Panc1 (cell line): Measurements from ENCODE around the gene C12orf57.

ENCODE experiments used
- CTCF ChIP-seq: fragments of 450-650 bp; IDR thresholded peaks from 2 replicates; pipeline ENCODE4 v1.5.1; 2017; ENCODE audit warnings: mild to moderate bottlenecking
- POLR2AphosphoS5 ChIP-seq: IDR thresholded peaks from 2 replicates; pipeline ENCODE4 v1.6.1; 2012; ENCODE audit warnings: mild to moderate bottlenecking, low read depth, low read length, moderate library complexity
- REST ChIP-seq, 2 experiments: IDR thresholded peaks; 2 replicates each; pipeline ENCODE4 v1.6.1; 2011 to 2012; ENCODE audit warnings: low read depth in 2 of 2, control low read depth in 1 of 2, low read length in 1 of 2, mild to moderate bottlenecking in 1 of 2, moderate library complexity in 1 of 2; ENCODE audit not compliant: insufficient read depth in 1 of 2
- SIN3A ChIP-seq: IDR thresholded peaks from 2 replicates; pipeline ENCODE4 v1.6.1; 2012; ENCODE audit warnings: low read depth, mild to moderate bottlenecking, low read length, moderate library complexity, borderline replicate concordance; ENCODE audit not compliant: insufficient read depth
- TCF7L2 ChIP-seq: IDR thresholded peaks from 2 replicates; pipeline ENCODE4 v1.6.1; 2011; ENCODE audit warnings: mild to moderate bottlenecking, low read depth, low read length, inconsistent platforms

GRCh38 chr12:6981152-6982052 lies 37.6 kb downstream of the C12orf57 start:
- TF ChIP-seq CTCF = no peak
- no peak for TF ChIP-seq REST (IDR thresholded peaks at IDR 0.05; ENCODE audit: insufficient read depth in 1 of 2, low read depth in 2 of 2, low read length in 1 of 2)
- TF ChIP-seq POLR2AphosphoS5 = no peak
- no peak for TF ChIP-seq SIN3A
- no peak for TF ChIP-seq TCF7L2
